Stimulated activated CD4-positive, alpha-beta T cell treated with anti-CD3 and anti-CD28 coated beads, TNF-alpha, amount 100 ng/mL, for 4 hours (primary cell): ENCODE results near the gene AMD1.
"Not testable (repeated sequence)": the region's sequence is repeated elsewhere in the genome, so short reads cannot be mapped to it uniquely, and the experiment has no call there.

Experiments used
- DNase-seq, 3 experiments: peaks; one replicate each; pipeline ENCODE4 v3.0.0-alpha.2; 2020; ENCODE audit warnings: low read depth in 3 of 3

Gene AMD1

GRCh38 chr6:110877569-110877968, 3.0 kb downstream of the AMD1 start:
- DNase-seq = no peak

- DNase-seq = no peak
Measured at GRCh38 chr6:110878751-110879522, 4.4 kb downstream of the AMD1 start.

- DNase-seq = no peak
Measured at GRCh38 chr6:110880651-110881050, 6.1 kb downstream of the AMD1 start.

GRCh38 chr6:110881546-110882273, 7.1 kb downstream of the AMD1 start:
- DNase-seq = no peak

- no peak for DNase-seq
Measured at GRCh38 chr6:110882274-110882619, 7.7 kb downstream of the AMD1 start.

GRCh38 chr6:110882824-110883554, 8.4 kb downstream of the AMD1 start:
- no peak for DNase-seq

- DNase-seq = no peak
Measured at GRCh38 chr6:110884321-110884720, 9.7 kb downstream of the AMD1 start.

GRCh38 chr6:110885526-110885925, 10.9 kb downstream of the AMD1 start:
- DNase-seq = no peak

GRCh38 chr6:110886555-110887167, 12.1 kb downstream of the AMD1 start:
- no peak for DNase-seq

GRCh38 chr6:110890288-110890687, 15.7 kb downstream of the AMD1 start:
- DNase-seq = no peak

- DNase-seq = no peak
Measured at GRCh38 chr6:110895907-110896608, 21.5 kb downstream of the AMD1 start.

- no peak for DNase-seq
Measured at GRCh38 chr6:110897433-110897832, 22.8 kb downstream of the AMD1 start.

GRCh38 chr6:110898111-110898510, 23.5 kb downstream of the AMD1 start:
- no peak for DNase-seq

- no peak for DNase-seq
Measured at GRCh38 chr6:110900028-110900598, 25.5 kb downstream of the AMD1 start.

GRCh38 chr6:110901601-110902000, 27.0 kb downstream of the AMD1 start:
- not testable (repeated sequence) for DNase-seq

GRCh38 chr6:110902091-110902490, 27.5 kb downstream of the AMD1 start:
- no peak for DNase-seq

- not testable (repeated sequence) for DNase-seq
Measured at GRCh38 chr6:110906273-110906672, 31.7 kb downstream of the AMD1 start.

- no peak for DNase-seq
Measured at GRCh38 chr6:110930781-110931180, 56.2 kb downstream of the AMD1 start.

GRCh38 chr6:110933912-110934311, 59.3 kb downstream of the AMD1 start:
- DNase-seq = no peak

- DNase-seq = no peak
Measured at GRCh38 chr6:110934381-110934898, 59.9 kb downstream of the AMD1 start.

- no peak for DNase-seq
Measured at GRCh38 chr6:110935171-110935570, 60.6 kb downstream of the AMD1 start.
